GM12875 (cell line): Measurements from ENCODE around the gene RASA3.

Experiments
- H3K4me3 ChIP-seq: one replicate; pipeline ENCODE4 v1.5.1; 2011; ENCODE audit warnings: low read depth, low read length, control low read depth
- TF ChIP-seq, protein P1 (sequence below): IDR thresholded peaks from 2 replicates; pipeline ENCODE4 v1.5.1; 2011; ENCODE audit warnings: low read depth, mild to moderate bottlenecking, control low read depth, inconsistent platforms, low read length, moderate library complexity, borderline replicate concordance; ENCODE audit not compliant: insufficient read depth

Gene RASA3

GRCh38 chr13:114131583-114132418, 622 bp downstream of the RASA3 start:
- TF ChIP-seq, protein P1, sequence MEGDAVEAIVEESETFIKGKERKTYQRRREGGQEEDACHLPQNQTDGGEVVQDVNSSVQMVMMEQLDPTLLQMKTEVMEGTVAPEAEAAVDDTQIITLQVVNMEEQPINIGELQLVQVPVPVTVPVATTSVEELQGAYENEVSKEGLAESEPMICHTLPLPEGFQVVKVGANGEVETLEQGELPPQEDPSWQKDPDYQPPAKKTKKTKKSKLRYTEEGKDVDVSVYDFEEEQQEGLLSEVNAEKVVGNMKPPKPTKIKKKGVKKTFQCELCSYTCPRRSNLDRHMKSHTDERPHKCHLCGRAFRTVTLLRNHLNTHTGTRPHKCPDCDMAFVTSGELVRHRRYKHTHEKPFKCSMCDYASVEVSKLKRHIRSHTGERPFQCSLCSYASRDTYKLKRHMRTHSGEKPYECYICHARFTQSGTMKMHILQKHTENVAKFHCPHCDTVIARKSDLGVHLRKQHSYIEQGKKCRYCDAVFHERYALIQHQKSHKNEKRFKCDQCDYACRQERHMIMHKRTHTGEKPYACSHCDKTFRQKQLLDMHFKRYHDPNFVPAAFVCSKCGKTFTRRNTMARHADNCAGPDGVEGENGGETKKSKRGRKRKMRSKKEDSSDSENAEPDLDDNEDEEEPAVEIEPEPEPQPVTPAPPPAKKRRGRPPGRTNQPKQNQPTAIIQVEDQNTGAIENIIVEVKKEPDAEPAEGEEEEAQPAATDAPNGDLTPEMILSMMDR, result no peak
- H3K4me3 ChIP-seq, result peak overlapping the region; percentile 97

- H3K4me3 ChIP-seq, result peak overlapping the region; percentile 97
- TF ChIP-seq, protein P1, result no peak
Measured at GRCh38 chr13:114130837-114131582, 1.4 kb downstream of the RASA3 start.

DNA sequence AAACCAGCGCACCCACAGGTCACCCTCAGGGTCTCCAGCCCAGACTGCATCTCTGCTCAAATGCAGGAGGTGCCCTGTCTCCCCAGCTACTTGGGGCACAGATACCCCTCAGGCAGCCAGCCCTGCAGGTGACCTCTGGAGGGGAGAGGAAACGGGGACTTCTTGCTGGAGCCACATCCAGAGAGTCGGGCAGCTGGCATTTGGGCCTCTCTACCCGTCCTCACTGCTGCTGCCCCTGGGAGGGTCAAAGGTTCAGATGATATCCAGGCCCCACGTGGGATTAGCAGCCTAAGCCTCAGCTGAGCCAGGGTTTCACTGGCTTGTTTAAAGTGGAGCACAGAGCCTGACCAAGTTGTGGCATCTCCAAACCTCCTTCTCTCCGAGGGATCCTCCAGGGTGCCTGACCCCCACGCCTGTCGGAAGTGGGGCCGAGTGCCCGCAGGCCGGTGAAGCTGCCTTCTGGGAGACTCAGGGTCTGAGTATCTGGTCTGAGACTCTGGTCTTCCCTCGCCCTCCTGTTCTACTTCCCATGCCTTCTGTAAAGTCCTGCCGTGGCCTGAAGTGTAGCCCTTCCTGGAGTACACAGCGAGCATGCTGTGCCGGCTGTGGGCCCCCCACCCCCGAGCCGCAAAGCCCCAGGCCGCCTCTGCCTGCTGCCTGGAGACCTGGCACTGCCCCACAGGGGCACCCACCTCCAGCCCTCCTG, 2.1 kb downstream of the RASA3 start:
- H3K4me3 ChIP-seq, result peak overlapping the region; percentile 97
- TF ChIP-seq, protein P1, result no peak

DNA sequence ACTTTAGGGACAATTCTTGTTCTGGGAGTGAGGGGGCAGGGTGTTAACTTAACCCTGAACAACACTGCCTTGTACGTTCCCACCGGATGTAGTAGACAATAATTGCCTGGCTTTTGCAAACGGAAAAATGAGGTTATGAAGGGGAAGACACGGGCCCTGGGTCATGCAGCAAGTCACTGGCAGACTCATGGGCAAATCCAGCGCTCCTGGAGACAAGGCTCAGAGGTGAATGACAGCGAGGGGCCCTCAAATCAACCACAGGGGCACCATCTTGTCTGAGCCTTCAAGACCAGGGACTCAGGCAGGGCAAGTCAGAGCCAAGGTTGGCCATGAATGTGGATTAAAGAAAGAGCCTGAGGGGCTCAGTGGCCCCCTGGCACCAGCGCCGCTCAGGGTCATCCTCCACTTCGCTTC, 2.8 kb downstream of the RASA3 start:
- TF ChIP-seq, protein P1, result no peak
- peak overlapping the region; percentile 97 for H3K4me3 ChIP-seq

DNA sequence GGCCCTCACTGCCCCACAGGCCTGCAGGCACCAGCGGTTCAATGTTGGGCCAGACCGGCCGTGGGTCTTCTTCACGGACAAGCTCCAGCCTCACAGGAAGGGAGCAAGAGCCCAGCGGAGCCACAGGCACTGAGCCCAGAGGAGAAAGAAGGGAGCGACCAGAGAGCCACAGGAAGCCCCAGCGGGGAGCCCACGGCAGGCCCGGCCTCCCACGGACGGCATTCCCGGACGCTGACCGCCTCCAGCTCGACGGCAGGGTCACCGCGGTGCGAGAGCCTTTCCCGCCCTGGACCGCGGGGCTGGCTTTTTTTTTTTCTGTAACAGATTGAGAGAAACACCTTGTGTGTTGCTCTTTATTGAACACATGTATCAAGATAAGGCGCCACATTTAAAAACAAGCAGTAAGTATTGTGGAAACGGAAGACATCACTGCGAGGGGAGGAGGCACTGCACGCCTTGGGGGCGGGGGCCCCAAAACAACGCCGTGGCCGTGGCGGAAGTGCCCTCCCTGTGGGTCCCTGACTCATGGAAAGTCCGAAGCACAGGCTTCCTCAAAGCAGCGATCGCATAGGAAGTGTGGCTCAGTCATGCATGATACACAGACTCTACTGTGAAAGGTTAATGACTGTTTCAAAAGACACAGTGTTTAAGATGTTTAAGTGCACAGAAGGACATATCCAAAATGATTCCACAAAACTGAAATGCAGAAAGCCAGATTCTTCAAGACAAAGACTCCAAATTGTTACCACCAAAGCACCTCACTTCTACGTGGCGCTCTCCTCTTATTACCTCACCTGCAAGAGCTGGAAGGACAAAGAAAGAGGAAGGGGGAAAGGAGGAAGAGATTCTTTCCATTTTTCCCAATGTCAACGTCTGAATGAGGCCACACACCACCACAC, 3.5 kb downstream of the RASA3 start:
- peak overlapping the region; percentile 56 for H3K4me3 ChIP-seq
- TF ChIP-seq, protein P1, result no peak

DNA sequence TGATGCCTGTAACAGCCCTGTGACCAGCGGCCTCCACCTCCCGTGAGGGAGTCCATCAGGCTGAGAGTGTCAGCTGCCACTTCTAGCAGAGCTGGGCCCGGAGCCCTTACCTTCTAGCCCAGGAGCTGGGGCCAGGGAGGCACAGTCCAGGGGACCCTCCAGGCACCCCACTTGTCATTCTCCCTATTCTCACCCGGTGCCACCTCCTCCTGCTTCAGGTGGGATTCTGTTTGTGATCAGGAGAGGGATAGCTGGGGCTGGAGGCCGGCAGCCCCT, 4.1 kb downstream of the RASA3 start:
- TF ChIP-seq, protein P1, result no peak
- peak overlapping the region; percentile 56 for H3K4me3 ChIP-seq
